HuH-7 (cell line): ENCODE data around the gene DCLK2.

Experiments
- DNase-seq: peaks from one replicate; pipeline ENCODE4 v3.0.0; 2011; ENCODE audit warnings: low spot score

Gene DCLK2

DNA sequence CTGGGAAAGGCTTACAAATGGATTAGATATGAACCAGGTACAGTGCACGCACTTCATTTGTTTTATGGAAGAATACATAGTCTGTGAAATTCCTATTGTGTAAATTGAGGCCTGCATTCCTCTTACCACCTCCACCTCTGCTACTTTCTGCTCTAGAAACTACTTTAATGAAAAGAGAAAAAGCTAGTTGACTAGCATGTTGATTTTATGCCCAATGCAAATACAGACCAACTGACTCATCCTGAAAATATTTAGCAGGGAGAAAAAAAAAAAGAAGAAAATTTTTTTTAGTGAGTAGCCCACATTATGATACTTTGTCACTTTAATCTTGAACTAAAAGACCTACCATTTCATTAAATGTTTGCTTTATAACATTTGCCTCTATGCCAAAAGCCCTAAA is 41.2 kb downstream of the DCLK2 start:
- DNase-seq: peak; percentile 3

GRCh38 chr4:150123087-150123486 is 44.8 kb downstream of the DCLK2 start:
- DNase-seq: no peak

DNA sequence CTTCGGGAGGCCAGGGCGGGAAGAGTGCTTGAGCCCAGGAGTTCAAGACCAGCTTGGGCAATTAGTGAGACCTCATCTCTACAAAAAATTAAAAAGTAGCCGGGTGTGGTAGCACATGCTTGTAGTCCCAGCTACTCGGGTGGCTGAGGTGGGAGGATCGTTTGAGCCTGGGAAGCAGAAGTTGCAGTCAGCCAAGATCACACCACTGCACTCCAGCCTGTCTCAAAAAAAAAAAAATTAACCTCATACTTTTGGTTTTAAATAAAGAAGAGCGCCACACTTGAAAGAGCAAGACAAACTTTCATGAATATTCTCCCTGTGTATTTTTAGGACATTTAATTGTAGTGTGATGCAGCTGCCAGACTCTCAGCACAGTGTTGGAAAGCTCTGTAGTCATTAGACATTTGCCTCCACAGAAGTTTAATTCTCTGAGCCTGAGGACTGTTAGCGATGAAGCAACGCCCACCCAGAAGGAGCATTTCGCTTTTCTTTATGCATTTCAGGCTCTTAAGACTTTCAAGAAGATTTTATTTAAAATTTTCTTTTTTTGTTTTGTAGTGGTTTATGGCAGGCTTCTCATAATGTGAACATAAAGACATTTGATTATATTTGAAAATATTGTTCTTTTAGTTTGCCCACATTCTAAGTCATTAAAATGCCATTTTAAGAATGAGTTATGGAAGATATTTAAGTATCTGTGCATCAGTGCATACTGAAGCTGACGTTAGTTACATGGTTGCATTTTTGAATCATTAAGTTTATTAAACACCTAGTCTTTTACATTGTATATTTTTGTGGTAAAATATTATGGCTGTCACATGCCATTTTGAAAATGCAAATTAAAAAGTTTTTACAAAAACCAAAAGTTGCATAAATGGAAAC is 45.8 kb downstream of the DCLK2 start:
- no peak for DNase-seq

GRCh38 chr4:150126201-150126863 is 48.1 kb downstream of the DCLK2 start:
- no peak for DNase-seq

- DNase-seq: no peak
Observed at GRCh38 chr4:150126864-150127203, 48.6 kb downstream of the DCLK2 start.

DNA sequence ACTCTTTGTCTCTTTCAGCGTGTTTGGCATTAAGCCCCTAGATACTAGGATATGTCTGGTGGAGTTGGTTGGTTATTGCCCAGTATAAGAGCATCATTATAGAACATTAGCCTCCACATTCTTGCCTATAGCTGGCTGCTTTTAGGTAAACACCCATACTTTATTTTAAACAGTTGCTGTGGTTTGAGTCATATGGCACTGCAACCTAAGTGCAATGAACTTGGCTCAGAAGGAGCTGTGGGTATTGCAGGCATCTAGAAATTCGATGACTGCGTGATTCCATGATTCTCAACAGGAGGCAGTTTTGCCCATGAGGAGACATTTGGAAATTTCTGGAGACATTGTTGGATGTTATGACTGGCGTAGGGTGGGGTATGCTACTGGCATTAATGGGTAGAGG is 49.5 kb downstream of the DCLK2 start:
- no peak for DNase-seq

DNA sequence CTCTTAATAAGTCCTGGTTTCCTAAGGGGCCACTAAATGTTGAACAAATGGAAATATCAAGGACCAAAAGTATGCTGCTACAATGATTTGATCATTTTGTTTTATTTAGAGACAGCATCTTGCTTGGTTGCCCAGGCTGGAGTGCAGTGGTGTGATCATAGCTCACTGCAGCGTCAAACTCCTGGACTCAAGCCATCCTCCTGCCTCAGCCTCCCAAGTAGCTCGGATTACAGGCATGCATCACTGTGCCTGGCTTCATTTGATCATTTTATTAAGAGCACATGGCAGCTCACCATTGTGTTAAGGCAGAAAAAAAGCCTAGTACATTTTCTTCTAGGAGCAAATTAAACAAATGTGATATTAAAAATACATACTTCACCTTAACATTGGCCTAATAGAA is 52.7 kb downstream of the DCLK2 start:
- no peak for DNase-seq

DNA sequence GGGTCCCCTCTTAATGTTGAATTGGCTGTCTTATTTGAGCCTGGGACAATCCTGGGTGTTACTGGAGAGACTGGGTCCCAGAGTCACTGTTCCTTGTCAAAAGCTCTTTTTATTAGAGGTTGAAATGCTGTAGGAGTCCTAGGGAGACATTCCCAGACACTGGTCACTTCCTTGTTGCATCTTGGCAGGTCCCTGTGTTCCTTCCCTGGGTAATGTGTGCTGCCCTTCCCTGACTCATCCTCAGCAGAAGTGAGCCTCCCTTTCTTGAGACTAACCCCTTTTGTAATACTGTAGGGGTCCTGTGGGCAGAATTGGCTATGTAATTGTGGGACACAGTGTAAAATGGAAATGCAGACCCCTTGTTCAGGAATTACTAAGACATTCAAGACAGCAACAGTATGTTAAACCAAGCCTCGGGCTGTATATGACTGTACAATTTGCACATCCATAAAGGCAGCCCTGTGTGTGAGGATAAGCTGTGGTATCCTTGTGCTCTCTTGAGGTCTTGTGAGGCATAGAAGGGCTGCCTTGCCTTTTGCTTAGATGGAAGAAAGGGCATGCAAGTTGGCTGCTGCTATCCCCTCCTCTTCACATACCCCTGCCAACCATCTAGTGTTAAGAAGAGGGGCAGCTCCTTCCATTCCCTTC is 53.5 kb downstream of the DCLK2 start:
- no peak for DNase-seq

DNA sequence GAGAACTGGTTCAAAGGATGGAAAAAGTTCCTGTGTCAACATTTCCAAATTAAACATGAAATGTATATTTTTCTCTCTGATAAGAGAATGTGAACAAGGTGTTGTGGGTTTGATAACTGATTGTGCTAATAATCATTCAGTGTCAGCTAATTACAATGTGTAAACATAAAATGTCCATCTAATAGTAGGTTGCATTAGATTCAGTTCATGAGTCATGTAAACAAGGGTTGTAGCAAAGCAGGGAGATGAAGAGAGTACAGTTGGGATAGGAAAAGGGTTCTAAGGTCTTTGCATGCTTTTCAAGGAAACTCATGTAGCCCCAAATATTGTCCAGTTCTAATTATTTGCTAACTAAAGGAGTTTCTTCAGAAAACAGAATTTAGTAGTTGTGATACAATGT is 55.4 kb downstream of the DCLK2 start:
- DNase-seq: no peak

- no peak for DNase-seq
Observed at GRCh38 chr4:150135134-150135772, 57.0 kb downstream of the DCLK2 start.

DNA sequence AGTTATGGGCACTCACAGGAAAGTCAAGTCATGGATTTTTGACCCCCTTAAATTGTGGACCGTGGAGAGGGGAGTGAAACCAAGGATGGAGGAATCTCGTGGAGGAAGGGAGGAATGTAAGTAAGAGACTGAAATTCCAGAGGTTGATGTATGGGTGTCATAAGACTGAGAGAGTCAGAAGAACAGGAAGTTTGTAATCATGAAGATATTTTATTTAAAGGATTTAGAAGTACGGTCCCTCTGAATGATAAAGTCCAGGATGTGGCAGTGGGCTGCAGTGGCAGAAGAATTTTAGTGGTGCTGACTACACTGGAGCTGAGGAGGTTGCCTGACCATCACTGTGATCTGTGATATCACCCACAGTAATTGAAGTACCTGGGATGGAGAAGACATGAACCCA is 57.8 kb downstream of the DCLK2 start:
- no peak for DNase-seq

DNA sequence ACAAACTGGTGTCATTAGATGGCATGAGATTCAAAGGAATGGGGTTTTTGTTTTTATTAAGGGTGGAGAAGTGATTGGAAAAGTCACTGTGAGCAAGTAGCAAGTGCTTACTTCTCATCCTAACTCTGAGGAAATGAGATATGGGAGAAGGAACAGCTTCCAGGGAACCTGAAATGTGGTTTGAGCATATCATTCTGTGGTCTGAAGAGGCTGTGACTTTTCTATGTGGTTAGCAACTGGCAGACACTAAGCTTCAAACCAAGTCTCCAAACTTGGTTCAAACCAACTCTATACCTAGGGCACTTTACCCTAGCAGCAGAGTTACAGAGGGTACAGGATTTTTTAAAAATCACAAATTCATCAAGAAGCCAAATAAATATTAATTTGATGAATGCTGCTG is 58.2 kb downstream of the DCLK2 start:
- no peak for DNase-seq

DNA sequence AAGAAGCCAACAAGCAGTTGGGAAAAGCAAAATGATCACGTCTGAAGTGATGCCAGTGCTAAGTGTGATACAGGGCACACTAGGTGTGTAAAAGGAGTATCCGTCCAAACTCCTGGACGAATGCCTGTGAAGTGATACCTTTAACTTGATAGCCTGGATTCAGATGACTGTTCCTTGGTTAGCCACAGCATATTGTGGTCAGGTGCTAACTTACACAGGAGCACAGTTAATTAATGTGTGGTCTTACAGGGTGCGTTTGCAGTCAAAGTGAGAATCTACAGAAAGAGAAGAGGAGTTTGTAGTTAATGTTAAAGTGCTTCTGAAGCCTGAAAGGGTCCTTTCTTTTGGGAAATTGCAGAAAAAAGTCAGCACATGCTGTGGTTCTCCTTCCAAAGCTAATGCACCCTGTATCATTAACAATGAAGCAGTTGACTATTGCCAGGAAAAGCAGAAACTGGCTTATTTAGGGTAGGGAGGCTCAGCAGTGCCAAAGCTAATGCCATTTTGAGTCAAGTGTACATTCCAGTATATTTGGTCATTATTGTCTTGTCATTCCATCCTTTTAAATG is 61.1 kb downstream of the DCLK2 start:
- no peak for DNase-seq

DNA sequence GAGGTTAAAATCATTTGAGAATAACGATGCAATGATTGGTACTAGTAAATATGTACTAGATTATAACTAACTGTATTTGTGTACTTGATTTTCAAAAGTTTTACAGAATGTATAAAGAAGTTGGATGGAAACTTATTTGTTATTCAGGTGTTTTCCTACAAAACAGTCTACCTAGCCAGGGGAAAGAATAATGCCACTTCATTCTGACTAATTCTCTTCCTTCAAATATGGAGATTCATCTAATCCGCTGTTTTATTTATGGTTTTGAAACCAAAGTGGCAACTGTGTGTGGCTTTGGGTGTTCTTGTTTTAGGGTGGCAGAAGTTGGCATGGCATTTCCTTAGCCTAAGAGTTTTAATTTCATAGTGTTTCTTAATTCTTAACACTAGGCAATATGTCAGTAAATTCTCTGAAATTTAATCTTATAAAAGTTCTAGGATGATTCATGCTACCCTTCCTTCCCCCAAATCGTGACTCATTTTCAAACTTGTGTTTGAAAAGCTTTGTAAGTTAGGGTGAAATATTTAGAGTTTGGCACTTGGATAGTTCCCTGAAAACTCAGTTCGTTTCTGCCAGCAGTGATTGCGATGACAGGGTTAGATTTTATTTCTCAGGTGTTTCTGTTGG is 62.6 kb downstream of the DCLK2 start:
- DNase-seq: no peak

GRCh38 chr4:150141756-150142155 is 63.5 kb downstream of the DCLK2 start:
- no peak for DNase-seq

GRCh38 chr4:150142831-150143230 is 64.6 kb downstream of the DCLK2 start:
- DNase-seq: no peak

DNA sequence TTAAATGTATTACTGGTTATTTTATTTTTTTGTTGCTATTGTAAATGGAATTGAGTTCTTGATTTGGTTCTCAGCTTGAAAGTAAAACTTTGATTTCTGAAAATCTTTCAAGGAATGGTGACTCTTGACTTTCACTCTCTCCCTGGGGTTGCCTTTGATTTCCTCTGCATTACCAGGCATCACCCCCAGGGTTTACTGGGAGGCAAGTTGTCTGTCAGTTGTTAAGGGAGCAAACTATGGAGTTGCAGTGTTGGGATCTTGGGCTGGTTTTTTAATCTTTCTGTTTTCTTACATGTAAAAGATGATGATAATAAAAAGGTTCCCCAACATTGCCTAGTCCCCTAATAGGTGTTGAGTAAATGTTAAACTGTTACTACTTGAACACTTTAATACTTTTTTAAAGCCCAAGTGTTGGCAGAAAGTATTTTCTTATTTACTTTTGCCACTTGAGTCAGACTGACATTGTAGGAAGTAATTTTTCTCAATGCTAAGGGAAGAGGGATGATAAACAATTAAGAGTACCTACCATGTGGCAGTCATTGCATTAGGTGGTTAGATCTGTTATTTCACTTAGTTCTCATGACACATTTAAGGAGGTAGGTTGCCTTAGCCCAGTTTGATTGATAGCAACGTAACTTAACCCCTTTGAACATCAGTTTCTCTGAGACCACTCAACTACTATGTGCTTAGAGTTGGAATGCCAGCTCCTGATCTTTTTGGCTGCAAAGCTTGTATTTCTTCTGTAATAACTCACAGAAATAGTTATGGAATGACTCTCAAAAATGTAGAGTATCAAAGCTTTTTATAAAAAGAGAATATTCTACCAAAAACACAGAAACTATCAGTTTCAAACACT is 67.1 kb downstream of the DCLK2 start:
- peak; percentile 8 for DNase-seq

- no peak for DNase-seq
Observed at GRCh38 chr4:150145946-150146340, 67.7 kb downstream of the DCLK2 start.

- DNase-seq: no peak
Observed at GRCh38 chr4:150149381-150149780, 71.1 kb downstream of the DCLK2 start.

- no peak for DNase-seq
Observed at GRCh38 chr4:150150629-150151062, 72.4 kb downstream of the DCLK2 start.

DNA sequence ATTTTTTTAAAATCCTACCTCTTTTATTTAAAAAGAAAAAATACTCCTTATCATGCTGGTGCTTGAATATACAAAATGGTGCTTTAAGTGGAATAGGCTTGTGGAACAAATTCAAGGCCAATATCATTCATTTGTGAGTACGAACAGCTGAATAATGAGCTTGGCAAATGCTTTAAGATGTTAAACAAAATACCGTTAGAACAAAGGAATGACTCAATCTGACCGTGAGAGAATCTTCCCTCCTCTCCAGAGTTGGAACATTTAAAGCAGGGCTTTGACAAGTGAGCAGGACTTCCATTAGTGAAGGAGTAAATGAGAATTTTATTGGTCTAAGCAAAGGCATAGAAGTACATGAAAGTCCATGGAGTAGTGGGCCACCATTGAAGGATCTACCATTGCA is 74.5 kb downstream of the DCLK2 start:
- DNase-seq: no peak
